Measurements from ENCODE around the gene ADCK1.
"Not testable (repeated sequence)": the region's sequence is repeated elsewhere in the genome, so short reads cannot be mapped to it uniquely, and the experiment has no call there.

Gene ADCK1

GRCh38 chr14:77812028-77812427 is 12.1 kb downstream of the ADCK1 start:
- no peak for DNase-seq

GRCh38 chr14:77812682-77813081 is 12.8 kb downstream of the ADCK1 start:
- DNase-seq: not testable (repeated sequence)

GRCh38 chr14:77822307-77822706 is 22.4 kb downstream of the ADCK1 start:
- DNase-seq: no peak

- no peak for DNase-seq
Measured at GRCh38 chr14:77822741-77823140, 22.8 kb downstream of the ADCK1 start.

GRCh38 chr14:77823378-77823777 is 23.5 kb downstream of the ADCK1 start:
- no peak for DNase-seq

- no peak for DNase-seq
Measured at GRCh38 chr14:77825895-77826519, 26.1 kb downstream of the ADCK1 start.

- no peak for DNase-seq
Measured at GRCh38 chr14:77830692-77831091, 30.8 kb downstream of the ADCK1 start.

- DNase-seq: no peak
Measured at GRCh38 chr14:77832297-77832696, 32.4 kb downstream of the ADCK1 start.

- no peak for DNase-seq
Measured at GRCh38 chr14:77837926-77838325, 38.0 kb downstream of the ADCK1 start.

GRCh38 chr14:77838831-77839511 is 39.1 kb downstream of the ADCK1 start:
- no peak for DNase-seq

- no peak for DNase-seq
Measured at GRCh38 chr14:77843195-77843594, 43.3 kb downstream of the ADCK1 start.

GRCh38 chr14:77843651-77844050 is 43.7 kb downstream of the ADCK1 start:
- no peak for DNase-seq

- DNase-seq: no peak
Measured at GRCh38 chr14:77844802-77845201, 44.9 kb downstream of the ADCK1 start.

- no peak for DNase-seq
Measured at GRCh38 chr14:77848031-77848430, 48.1 kb downstream of the ADCK1 start.

- DNase-seq: no peak
Measured at GRCh38 chr14:77849711-77850110, 49.8 kb downstream of the ADCK1 start.

GRCh38 chr14:77853919-77854318 is 54.0 kb downstream of the ADCK1 start:
- DNase-seq: no peak

GRCh38 chr14:77856941-77857340 is 57.0 kb downstream of the ADCK1 start:
- DNase-seq: no peak

GRCh38 chr14:77859934-77860570 is 60.1 kb downstream of the ADCK1 start:
- DNase-seq: no peak

- DNase-seq: no peak
Measured at GRCh38 chr14:77861201-77861600, 61.3 kb downstream of the ADCK1 start.

GRCh38 chr14:77862154-77862786 is 62.4 kb downstream of the ADCK1 start:
- DNase-seq: peak; percentile 48

GRCh38 chr14:77864085-77864484 is 64.2 kb downstream of the ADCK1 start:
- DNase-seq: no peak

- no peak for DNase-seq
Measured at GRCh38 chr14:77864580-77864979, 64.7 kb downstream of the ADCK1 start.

- no peak for DNase-seq
Measured at GRCh38 chr14:77865455-77865854, 65.5 kb downstream of the ADCK1 start.

- DNase-seq: no peak
Measured at GRCh38 chr14:77866932-77867331, 67.0 kb downstream of the ADCK1 start.
